COLO829 (cell line): Measurements from ENCODE around the gene AP1M1.
"Not testable (repeated sequence)": the region's sequence is repeated elsewhere in the genome, so short reads cannot be mapped to it uniquely, and the experiment has no call there.

Experiments
- DNase-seq: peaks from one replicate; pipeline ENCODE4 v3.0.0; 2012; ENCODE audit warnings: low spot score

The AP1M1 gene

DNA sequence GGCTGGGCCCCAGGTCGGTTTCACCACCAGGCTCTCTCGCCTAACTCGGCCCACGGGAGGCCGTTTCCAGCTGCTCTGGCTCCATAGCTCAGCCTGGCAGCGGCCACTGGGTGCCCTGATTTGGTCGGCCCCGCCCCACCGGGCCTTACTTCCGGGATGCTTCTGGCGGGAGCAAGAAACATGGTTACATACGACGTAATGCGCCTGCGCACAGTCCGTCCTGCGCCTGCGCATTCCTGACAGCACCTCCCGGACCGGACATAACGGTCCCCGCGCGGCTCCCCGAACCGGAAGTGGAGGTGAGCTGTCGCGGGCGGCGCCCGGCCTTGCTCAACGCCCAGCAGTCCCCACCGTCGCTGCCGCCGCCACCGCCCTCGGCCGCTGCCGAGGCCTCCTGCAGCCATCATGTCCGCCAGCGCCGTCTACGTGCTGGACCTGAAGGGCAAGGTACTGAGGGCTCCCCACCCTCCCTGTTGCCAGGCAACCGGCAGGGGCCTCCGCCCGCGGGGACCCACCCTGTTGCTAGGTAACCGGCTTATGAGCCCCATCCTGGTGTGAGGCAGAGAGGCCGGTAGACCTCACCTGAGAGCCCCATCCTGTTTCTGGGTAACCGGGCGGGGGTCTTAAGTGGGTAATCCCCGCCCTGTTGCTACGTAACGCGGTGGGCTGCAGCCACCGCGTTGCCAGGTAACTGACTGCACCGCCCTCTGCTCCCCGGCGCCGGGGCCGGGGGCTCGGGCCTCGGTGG is at the start of gene AP1M1:
TSS of gene AP1M1 (plus strand) at position 290 of the 748 bp plus-strand sequence. CDS start at position 406, 116 bp downstream.
- peak; percentile 98 for DNase-seq

DNA sequence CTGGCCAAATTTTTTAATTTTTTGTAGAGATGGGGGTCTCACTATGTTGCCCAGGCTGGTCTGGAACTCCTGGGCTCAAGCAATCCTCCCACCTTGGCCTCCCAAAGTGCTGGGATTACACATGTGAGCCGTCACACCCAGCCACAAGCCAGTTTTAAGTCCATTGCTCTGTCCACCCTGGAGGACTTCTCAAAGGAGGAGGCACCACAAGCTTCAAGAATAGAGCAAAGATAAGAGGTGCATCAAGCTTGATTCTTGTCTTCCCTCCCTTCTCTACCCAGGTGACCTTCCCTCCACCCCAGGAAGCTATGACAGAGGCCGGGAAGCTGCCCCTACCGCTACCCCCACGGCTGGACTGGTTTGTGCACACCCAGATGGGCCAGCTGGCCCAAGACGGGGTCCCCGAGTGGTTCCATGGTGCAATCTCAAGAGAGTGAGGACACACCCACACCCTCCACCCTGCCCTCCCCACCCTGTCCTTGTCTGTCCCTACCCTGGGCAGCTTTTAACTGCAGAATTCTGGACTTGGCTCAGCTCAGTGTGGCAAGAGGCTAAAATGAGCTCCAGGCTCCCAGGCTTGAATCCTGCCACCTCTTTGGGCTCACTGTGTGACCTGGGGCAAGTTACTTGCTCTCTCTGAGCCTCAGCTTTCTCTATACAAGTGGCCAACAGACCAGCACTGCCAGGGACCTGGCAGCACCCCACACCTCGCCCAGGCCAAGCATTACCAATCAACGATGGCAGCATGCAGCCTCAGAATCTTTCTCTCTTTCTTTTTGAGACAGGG is 49.1 kb upstream of the AP1M1 start:
- no peak for DNase-seq

DNA sequence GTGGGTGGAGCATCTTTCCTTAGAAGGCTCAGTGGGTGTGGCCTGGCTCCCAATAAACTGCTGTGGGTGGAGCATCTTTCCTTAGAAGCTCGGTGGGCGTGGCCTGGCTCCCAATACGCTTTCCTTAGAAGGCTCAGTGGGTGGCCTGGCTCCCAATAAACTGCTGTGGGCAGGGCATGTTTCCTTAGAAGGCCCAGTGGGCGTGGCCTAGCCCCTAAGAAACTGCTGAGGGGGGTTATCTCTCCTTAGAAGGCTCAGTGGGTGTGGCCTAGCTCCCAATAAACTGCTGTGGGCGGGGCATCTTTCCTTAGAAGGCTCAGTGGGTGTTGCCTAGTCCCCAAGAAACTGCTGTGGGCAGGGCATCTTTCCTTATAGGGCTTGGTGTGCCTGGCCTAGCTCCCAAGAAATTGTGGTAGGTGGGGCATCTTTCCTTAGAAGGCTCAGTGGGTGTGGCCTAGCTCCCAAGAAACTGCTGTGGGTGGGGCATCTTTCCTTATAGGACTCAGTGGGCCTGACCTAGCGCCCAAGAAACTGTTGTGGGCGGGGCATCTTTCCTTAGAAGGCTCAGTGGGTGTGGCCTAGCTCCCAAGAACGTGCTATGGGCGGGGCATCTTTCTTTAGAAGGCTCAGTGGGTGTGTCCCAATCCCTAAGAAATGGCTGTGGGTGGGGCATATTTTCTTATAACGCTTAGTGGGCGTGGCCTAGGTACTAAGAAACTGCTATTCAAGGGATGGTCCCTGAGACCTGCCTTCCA is 44.0 kb upstream of the AP1M1 start:
- DNase-seq = no peak

DNA sequence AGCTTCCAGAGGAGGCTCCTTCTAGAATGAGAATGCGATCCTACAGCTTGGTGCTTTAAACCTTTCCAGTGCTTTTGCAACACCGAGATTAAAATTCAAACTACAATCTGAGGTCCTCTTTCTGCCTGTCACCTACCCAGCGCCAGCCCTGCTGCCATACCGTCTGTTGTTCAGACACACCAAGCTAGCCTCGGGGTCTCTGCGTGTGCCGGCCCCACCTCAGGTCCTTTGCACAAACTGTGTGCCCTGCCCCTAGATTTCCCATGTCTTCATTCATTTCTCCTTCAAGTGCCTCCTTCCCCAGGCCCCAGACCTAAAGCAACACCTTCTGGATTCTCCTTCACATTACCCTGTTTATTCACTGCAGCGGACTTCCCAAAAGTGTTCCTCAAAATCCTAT is 43.2 kb upstream of the AP1M1 start:
- no peak for DNase-seq

DNA sequence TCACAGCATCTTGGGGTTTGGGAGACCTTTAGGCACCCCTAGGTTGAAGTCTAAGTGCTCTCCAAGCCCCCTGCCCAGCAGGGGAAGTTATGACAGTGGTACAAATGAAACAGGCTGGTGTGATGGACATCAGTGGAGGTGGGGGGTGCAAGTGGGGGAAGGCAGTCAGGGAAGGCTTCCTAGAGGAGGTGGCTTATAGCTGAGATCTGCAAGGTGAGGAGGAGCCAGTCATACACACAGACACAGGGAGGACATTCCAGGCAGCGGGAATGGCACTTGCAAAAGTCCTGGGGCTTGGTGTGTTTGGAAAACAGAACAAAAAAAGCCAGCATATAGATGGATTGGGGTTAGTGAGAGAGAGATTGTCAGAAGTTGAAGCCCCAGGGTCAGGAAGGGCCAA is 42.6 kb upstream of the AP1M1 start:
- DNase-seq = no peak

DNA sequence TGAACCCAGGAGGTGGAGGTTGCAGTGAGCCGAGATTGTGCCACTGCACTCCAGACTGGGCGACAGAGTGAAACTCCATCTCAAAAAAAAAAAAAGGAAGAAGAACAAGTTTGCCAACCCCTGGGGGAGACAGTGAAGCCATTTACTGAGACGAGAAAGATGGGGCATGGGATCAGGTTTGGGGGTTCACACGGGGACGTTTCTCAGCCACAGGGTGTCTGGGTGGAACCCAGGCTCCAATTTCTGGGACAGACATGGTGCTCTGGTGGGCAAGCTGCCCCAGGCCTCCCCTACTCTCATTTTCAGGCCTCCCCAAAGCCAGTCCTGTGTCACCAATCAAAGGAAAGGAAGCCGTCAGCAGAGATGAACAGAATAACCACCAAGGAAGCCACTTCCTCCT is 40.8 kb upstream of the AP1M1 start:
- no peak for DNase-seq

DNA sequence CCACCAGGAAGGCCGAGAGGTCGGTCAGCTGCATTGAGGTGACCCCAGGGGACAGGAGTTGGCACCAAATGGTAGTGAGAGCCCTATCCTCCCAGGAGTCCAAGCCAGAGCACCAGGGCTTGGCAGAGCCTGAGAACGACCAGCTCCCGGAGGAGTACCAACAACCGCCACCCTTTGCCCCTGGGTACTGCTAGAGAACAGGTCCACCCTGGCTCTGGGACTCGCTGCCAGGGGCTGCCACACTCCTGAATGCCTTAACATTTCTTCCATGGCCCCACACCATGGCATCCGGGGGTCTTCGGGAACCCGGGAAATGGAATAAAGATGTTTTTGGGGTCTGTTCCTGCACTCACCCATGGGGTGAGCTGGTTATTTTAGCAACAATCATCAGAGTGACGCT is 40.1 kb upstream of the AP1M1 start:
- no peak for DNase-seq

DNA sequence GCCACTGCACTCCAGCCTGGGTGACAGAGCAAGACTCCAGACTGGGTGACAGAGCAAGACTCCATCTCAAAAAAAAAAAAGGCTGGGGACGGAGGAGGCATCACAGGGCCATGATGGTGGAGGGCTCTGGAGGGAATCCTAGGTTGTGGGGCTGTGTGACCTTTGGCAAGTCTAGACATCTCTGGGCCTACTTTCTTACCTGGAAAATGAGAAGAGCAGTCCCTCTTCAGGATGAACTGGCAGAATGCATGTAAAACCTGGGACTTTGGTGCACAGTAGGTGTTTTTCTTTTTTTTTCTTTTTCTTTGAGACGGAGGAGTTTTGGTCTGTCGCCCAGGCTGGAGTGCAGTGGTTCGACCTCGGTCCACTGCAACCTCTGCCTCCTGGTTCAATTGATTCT is 38.1 kb upstream of the AP1M1 start:
- DNase-seq = no peak

DNA sequence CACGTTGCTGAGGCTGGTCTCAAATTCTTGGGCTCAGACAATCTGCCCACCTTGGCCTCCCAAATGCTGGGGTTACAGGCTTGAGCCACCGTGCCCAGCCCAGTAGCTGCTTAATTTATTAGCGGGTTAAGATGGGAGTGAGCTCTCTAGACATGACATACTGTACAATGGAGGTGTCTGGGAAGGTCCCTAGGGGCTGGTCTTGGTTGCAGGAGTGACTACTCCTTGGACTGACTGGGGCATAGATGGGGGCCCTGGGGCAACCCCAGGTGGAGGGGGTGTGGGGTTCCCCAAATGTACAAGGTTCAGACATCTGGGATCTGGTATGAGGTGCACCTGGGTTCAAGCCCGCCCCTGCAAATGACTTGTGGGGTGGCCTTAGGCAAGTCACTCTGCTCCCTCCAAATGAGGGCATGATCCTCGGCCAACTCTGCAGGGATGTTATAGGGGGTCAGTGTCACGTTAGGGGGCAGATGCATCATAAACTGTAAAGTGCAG is 37.2 kb upstream of the AP1M1 start:
- DNase-seq = no peak

DNA sequence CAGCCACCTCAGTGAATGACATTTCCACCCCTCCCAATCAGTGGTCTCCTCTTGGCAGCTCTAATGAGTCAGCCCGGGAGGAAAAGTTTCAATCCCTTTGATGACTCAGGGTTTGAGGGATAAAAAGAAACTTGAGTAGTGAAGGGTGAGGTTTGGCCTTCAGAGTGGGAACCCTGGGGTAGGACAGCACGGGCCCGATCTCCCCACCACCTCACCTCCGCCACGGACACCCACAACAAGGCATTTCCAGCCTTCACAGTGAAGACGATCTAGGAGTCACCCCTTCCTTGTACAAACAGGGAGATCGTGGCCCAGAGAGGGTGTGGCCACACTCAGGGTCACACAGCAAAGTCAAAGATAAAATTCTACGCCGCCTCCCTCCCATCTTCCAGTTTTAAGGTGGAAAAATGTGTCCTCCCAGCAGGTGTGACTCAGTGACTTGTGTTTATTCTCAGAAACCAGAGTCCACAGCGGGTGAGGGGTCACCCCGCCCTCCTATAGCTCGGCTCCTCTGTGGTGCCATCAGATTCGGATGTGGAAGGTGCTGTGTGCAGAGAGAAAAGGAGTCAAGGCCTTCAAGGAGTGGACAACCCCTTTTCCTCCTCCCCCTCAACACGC is 36.7 kb upstream of the AP1M1 start:
- DNase-seq = peak; percentile 53

DNA sequence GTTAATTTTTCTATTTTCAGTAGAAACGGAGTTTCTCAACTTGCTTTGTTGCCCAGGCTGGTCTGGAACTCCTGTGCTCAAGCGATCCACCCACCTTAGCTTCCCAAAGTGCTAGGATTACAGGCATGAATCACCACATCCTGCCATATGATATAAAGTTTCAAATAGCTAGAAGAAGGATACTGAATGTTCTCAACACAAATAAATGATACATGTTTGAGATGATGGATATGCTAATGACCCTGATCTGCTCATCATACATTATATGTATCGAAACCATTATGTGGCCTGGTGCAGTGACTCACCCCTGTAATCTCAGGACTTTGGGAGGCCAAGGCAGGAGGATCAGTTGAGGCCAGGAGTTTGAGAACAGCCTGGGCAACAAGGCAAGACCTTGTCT is 35.9 kb upstream of the AP1M1 start:
- no peak for DNase-seq

DNA sequence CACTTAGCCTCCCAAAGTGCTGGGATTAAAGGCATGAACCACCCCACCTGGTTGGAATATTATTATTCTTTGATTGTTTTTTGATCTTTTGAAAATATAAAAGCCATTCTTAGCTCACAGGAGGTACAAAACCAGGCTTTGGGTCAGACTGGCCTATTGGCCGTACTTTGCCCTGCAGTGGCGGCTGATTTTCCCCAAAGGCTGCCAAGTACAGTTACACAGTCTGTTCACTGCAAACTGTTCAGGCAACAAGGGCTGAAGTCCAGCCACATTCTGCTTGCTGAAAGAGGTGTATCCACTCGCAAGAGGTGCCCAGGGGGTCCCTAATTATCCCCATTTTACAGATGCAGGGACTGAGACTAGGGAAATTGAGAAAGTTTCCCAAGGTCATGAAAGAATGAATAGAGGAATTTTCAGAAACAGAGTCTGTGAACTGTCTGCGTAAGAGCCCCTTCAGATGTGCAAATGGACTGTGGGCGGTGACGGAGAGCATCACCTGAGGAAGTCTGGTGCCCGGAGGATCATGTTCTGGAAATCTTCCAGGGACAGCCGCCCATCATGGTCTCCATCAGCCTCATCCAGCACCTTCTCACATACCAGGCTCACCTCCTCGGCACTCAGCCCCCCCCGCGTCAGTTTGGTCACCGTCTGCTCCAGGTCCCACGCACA is 33.4 kb upstream of the AP1M1 start:
- DNase-seq = no peak

DNA sequence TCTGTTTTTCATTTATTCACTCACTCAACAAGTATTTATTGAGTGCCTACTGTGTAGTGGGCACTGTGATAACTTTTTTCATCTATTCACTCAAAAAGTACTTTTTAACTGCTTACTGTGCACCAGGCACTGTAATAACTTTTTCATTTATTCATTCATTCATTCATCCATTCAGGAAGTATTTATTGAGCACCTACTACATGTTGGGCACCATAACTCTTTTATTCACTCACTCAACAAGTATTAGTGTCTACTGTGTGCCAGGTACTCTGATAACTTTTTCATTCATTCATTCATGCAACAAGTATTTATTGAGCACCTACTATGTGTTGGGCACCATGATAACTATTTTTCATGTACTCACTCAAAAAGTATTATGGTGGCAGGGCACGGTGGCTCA is 31.3 kb upstream of the AP1M1 start:
- DNase-seq = no peak

DNA sequence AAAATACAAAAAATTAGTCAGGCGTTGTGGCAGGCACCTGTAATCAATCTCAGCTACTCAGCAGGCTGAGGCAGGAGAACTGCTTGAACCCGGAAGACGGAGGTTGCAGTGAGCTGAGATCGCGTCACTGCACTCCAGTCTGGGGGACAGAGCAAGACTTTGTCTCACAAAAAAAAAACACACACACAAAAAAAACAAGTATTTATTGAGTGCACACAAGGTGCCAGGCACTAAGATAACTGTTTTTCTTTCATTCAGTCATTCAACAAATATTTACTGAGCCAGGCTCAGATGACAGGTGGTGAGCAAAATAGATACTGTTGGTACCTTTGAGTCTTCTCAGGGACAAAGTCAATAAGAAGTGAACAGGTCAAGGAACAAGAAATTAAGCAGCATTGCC is 30.7 kb upstream of the AP1M1 start:
- DNase-seq = no peak

DNA sequence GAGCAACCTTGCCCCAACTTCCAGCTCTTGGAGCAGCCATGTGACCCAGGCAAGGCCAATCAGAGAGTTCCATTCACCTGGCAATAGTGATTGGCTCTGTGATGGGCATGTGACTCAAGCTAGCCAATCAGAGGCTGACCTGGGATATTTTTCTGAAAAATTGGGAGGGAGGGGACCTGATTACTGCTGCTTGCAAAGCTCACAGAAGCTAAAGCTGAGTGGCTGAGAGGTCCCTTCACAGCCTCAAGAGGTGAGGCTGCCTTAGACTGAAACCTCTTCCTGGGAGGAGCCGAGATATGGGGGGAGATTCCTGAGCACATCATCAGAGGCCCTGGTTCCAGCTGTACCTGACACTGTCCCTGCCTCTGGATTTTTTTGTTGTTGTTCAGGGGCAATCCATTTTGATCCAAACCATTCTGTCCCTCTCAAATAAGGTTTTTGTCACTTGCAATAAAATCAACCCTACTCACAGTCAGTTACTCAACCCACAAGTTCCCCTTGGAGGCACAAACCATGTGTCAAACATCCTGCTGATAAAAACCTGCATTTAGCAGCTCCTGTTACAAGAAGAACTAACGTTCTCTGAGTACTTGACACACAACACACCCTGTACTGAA is 29.1 kb upstream of the AP1M1 start:
- no peak for DNase-seq

DNA sequence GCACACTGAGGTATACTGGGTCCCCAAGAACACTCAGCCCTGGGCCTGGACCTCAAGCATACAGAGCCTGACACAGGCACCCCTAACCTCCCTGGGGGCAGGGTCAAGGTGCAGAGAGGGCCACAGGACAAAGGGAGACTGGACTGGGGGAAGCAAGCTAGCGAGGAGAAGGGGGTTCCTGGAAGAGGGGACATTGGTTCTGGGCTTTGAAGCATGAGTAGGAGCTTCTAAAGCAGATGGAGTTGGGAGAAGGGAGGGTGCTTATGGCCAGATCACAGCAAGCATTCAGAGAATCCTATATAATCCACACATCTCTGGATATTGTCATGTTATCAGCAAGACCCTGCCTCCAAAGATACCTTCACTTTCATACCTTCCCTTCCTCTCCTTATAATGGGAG is 27.6 kb upstream of the AP1M1 start:
- DNase-seq = no peak

DNA sequence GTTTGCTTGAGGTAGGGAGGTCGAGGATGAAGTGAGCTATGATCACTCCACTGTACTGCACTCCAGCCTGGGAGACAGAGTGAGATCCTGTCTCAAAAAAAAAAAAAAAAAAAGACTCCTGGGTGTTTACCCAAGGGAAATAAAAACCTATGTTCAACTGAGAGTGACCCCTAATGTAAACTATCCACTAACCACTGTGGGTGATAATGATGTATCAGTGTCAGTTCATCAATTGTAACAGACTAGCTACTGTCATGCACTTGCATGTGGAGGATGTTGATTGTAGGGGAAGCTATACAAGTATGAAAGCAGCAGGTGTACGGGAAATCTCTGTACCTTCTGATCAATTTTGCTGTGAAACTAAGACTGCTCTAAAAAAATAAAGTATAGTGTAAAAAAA is 21.8 kb upstream of the AP1M1 start:
- no peak for DNase-seq

DNA sequence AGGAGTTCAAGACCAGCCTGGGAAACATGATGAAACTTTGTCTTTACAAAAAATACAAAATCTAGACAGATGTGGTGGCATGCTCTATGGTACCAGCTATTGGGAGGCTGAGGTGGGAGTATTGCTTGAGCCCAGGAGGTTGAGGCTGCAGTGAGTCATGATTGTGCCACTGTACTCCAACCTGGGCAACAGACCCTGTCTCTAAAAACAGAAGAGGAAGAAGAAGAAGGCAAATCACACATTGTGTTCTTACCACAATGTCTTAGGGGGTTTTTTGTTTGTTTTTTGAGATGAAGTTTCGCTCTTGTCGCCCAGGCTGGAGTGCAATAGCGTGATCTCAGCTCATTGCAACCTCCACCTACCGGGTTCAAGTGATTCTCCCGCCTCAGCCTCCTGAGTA is 18.8 kb upstream of the AP1M1 start:
- not testable (repeated sequence) for DNase-seq

DNA sequence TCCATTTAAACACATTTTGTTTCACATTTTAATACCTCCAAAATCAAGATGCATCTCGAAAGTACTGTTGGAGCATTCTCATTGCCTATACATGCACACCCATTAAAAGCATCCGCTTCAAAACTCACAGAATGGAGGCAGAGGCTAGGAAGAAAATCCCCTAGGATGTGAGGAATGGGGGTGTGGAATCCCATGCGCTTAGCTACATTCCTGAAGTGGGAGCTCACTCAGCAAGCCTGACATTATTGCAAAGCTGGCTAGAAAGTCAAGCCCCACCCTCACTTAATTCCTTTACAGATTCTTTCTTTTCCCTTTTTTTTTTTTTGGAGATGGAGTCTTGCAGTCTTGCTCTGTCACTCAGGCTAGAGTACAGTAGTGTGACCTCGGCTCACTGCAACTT is 17.1 kb upstream of the AP1M1 start:
- no peak for DNase-seq

DNA sequence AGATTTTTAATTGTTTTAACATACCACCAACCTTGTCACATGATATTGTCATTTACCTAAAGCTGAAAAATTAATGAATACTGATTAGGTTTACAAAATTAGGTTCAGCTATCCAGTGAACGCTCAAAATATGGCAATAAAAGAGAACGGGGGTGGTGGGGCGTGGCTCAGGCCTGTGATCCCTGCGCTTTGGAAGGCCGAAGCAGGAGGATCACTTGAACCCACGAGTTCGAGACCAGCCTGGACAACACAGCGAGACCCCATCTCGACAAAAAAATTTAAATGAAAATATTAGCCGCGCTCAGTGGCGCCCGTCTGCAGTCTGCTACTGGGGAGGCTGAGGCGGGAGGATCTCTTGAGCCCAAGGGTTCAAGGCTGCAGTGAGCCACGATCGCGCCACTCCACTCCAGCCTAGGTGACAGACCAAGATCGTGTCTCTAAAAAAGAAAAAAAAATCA is 13.0 kb upstream of the AP1M1 start:
- DNase-seq = no peak

DNA sequence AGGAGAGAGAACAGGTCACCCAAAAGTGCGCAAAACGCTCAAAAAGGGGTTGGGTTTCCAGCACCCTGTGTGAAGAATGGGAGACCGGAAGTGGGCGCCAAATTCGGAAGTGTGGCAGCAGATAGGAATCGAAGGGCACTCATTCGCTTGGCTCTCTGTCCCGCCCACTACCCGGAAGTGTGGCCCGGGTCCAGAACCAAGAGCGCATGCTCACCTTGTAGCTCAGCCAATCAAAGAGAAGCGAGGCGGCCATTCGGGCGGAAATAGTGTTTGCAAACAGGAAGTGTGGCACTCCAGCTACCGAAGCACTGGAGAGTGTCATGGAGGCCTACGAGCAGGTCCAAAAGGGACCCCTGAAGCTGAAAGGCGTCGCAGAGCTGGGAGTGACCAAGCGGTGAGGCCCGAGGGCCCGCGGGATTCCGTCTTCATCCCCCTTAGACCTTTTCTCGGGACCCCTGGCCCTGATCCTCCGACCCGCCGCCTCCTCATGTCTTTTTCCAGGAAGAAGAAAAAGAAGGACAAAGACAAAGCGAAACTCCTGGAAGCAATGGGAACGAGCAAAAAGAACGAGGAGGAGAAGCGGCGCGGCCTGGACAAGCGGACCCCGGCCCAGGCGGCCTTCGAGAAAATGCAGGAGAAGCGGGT is 12.5 kb upstream of the AP1M1 start, which contains the start of gene FAM32A:
TSS of gene FAM32A (plus strand) at position 288 of the 645 bp plus-strand sequence. CDS start at position 321, 33 bp downstream.
- peak; percentile 100 for DNase-seq
